Activated naive CD4-positive, alpha-beta T cell treated with anti-CD3 and anti-CD28 coated beads, Interleukin-2, amount 50 U/mL, for 72 hours (primary cell): Measurements from ENCODE around the gene CACNA1B. TPM values are rescaled to one million over a fixed set of nuclear protein-coding genes. Genes with fewer than 3 reads are reported as not detected.

Experiments used
- ATAC-seq, 2 donors: fragments of 150-1000 bp; cut with Tn5 transposase; 2 replicates each; pipeline ENCODE4 v1.10.0; 2021; ENCODE audit warnings: mild to moderate bottlenecking in 2 of 2, moderate library complexity in 2 of 2
- DNase-seq, 2 donors: peaks; one replicate each; pipeline ENCODE4 v3.0.0; 2021 to 2022; ENCODE audit warnings: low spot score in 2 of 2
- H3K27ac Mint-ChIP-seq, 2 donors: one replicate each; pipeline ENCODE4 v1.8.0; 2022; ENCODE audit warnings: mild to moderate bottlenecking in 2 of 2, mixed read lengths in 2 of 2
- H3K36me3 Mint-ChIP-seq, 2 donors: one replicate each; pipeline ENCODE4 v1.8.0; 2022; ENCODE audit warnings: mixed read lengths in 2 of 2
- H3K9me3 Mint-ChIP-seq, 2 donors: one replicate each; pipeline ENCODE4 v1.8.0; 2022; ENCODE audit warnings: mixed read lengths in 2 of 2
- total RNA-seq, 2 donors: library from RNA; stranded (reverse); gene quantifications; one replicate each; pipeline ENCODE4 v1.2.3, GENCODE V29; 2022

CACNA1B gene
- total RNA-seq, 2 donors from 2014 or later = 0.04 to 0.07 TPM

DNA sequence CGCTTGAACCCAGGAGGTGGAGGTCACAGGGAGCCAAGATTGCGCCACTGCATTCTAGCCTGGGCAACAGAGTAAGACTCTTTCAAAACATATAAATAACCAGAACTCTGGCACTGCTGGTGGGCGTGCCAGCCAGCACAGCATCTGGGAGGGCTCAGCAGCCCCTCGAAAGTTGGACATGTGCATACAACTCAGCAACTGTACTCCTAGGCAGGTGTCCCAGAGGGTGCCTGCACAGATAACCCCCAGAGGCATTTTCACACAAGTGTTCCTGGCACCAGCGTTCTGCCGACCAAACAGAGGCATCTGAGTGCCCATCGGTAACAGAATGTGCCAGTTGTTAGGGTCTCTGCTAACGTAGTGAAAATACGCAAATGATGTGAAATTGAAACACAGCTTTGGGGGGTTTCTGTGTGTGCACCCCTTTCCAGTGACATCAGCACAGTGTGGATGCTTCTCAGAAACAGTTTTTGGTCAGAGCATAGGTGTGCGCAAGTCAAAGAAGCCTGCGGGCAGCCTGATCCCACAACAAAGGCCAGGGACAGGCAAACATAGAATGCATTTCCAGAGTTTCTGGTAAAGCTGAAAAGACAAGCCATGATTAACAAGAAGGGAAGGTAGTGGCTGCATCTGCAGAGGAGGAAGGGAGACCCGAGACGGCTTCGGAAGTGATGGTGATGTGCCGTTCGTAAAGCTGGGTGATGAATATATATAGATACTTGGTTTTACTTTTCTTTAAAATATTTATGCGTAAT is 190.2 kb downstream of the CACNA1B start:
- H3K27ac Mint-ChIP-seq = no peak overlapping the region
- DNase-seq (peak in 1 of 2 donors; percentile 38), ATAC-seq (no peak)
- no peaks in the 10 kb centered on the region for H3K9me3 Mint-ChIP-seq
- H3K36me3 Mint-ChIP-seq = no peaks in the 10 kb centered on the region

GRCh38 chr9:138068601-138069035 is 191.0 kb downstream of the CACNA1B start:
- ATAC-seq (no peak), DNase-seq (peak in 1 of 2 donors; percentile 50)
- Mint-ChIP-seq H3K36me3 (no peaks in the 10 kb centered on the region), H3K9me3 (no peaks in the 10 kb centered on the region), H3K27ac (no peak overlapping the region)

- H3K36me3 Mint-ChIP-seq = no peaks in the 10 kb centered on the region
- peak overlapping the region in 1 of 2 donors; percentile 44 for H3K27ac Mint-ChIP-seq
- peak in 1 of 2 donors; percentile 35 for DNase-seq
- no peaks in the 10 kb centered on the region for H3K9me3 Mint-ChIP-seq
- ATAC-seq = no peak
Measured at GRCh38 chr9:138069731-138070456, 192.3 kb downstream of the CACNA1B start.

GRCh38 chr9:138070815-138071214 is 193.2 kb downstream of the CACNA1B start:
- no peaks in the 10 kb centered on the region for H3K9me3 Mint-ChIP-seq
- DNase-seq = no peak
- no peaks in the 10 kb centered on the region for H3K36me3 Mint-ChIP-seq
- no peak overlapping the region for H3K27ac Mint-ChIP-seq
- no peak for ATAC-seq

DNA sequence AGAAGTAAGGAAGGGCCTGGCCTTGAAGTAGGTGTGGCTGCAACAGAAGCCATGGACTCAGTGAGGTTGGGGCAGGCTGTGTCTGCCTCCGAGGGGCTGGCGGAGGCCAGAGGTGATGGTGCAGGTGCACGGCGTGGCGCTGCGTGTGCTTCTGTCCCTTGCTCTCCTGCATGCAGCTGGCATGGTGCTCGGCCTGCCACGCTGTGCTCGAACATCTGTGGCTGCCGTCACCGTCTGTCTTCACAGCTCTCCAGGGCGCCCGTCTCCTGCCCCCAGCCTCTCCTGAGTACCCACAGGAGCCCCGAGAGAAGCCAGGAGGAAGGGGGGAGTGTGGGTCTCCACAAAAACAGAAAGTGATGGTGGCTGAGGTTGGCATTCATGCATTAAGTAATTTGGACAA is 193.7 kb downstream of the CACNA1B start:
- no peaks in the 10 kb centered on the region for H3K9me3 Mint-ChIP-seq
- H3K36me3 Mint-ChIP-seq = no peaks in the 10 kb centered on the region
- DNase-seq = no peak
- H3K27ac Mint-ChIP-seq = no peak overlapping the region
- ATAC-seq = no peak

DNA sequence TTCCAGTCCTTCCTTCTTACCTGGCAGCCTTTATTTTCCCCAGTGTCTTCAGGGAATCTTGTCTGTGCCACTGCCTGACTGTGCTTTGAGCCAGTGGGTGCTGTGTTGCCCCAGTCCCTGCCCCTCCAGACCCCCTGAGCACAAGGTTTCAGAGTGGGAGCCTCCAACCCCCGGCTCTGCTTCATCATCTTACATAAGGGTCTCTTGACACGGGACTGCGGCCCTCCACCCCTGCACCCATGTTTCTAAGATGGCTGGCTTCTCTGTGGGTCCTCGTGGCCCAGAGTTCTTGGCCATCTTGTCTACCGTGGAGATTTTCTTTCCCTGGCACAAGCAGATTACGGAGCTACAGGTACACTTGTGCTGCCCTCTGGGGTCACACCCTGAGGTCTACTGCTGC is 194.1 kb downstream of the CACNA1B start:
- Mint-ChIP-seq H3K9me3 (no peaks in the 10 kb centered on the region), H3K27ac (no peak overlapping the region), H3K36me3 (no peaks in the 10 kb centered on the region)
- DNase-seq = no peak
- ATAC-seq = no peak

DNA sequence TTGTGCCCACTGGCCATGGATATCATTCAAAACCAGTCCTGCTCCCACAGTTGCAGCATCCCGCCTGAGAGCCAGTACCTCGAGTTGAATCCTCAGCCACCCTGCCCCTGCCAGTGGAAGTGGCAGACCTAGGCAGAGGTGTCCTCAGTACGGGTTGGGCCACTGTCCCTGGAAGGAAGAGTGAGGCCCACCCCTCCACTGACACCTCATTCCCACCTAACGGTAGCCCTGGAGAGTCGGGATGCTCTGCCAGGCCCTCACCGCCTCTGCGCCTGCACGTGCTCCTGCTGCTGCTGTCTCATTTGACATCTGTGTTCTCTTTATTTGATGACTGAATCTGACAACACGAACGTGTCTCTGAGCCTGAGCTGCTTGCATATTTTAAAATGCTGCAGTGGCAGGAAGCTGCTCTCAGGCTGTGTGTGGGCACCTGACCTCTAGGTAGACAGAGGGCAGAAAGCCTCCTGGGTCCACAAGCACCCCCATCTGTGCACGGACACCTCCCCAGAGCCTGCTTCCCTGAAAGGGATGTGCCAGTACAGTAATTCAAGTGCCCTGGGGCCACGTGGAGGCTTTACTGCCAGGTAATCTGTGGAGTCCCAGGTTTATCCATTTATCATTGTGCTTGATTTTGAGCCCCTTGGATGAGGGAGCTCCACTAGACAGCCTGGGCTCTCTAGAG is 194.7 kb downstream of the CACNA1B start:
- Mint-ChIP-seq H3K9me3 (no peaks in the 10 kb centered on the region), H3K27ac (peak overlapping the region in 1 of 2 donors; percentile 60), H3K36me3 (no peaks in the 10 kb centered on the region)
- DNase-seq (no peak), ATAC-seq (no peak)

DNA sequence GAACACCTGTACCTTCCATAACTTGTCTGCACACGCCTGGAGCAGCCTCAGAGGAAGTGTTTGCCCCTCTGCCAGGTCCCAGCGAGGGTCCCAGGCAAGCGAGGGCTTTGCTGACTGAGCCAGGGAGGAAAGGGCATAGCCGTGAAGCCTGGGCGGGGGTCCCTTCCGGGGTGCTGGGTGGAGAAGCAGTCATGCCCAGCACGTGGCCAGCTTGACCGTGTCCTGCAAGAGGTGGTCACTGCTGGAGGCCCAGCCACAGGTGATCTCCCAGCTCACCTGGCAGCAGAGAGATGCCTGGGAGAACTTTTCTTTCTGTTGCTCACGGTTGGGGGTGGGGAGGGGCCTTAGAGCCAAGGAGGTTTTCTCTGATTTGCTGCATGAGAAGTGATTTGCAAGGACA is 195.3 kb downstream of the CACNA1B start:
- Mint-ChIP-seq H3K9me3 (no peaks in the 10 kb centered on the region), H3K36me3 (no peaks in the 10 kb centered on the region), H3K27ac (no peak overlapping the region)
- ATAC-seq = no peak
- peak in 1 of 2 donors; percentile 44 for DNase-seq

- ATAC-seq = no peak
- H3K27ac Mint-ChIP-seq = no peak overlapping the region
- peak in 1 of 2 donors; percentile 31 for DNase-seq
- H3K9me3 Mint-ChIP-seq = no peaks in the 10 kb centered on the region
- no peaks in the 10 kb centered on the region for H3K36me3 Mint-ChIP-seq
Measured at GRCh38 chr9:138073408-138073807, 195.8 kb downstream of the CACNA1B start.

DNA sequence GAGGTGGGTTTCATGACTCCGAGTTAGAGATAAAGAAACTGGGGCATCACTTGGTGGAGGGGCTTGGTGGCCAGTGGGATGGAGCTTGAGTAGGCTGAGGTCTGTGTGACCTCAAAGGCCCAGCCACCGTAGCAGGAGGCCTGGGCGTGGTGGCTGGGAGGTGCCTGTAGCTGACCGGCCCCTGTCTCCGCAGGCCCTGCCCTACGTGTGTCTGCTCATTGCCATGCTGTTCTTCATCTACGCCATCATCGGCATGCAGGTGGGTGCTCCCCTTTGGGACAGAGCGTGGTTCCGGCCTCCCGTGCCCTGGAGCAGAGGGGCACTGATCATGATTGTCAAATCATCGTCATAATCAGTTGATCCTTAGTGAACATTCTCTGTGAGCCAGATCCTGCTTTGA is 196.2 kb downstream of the CACNA1B start:
- no peak overlapping the region for H3K27ac Mint-ChIP-seq
- no peaks in the 10 kb centered on the region for H3K9me3 Mint-ChIP-seq
- no peak for DNase-seq
- no peaks in the 10 kb centered on the region for H3K36me3 Mint-ChIP-seq
- no peak for ATAC-seq

DNA sequence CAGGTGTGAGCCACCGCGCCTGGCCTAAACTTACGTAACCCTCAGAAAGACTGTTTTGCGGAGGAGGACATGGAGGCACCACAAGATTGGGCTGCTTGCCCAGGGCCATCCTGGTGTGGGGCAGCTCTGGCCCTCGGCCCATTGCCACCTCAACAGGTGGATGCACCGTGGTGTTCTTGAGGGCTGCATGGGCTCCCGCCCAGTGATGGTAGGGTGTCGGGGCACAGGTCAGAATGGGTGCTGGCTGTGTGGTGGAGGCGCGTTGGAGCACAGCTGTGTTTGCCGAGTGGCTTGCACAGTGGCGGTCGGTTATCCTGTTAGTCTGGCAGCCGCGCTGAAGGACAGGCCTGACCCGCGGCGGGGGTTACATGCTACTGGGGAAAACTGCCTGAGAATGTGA is 196.9 kb downstream of the CACNA1B start:
- DNase-seq (peak in 1 of 2 donors; percentile 40), ATAC-seq (no peak)
- H3K9me3 Mint-ChIP-seq = no peaks in the 10 kb centered on the region
- H3K36me3 Mint-ChIP-seq = no peaks in the 10 kb centered on the region
- H3K27ac Mint-ChIP-seq = no peak overlapping the region

GRCh38 chr9:138075496-138075895 is 197.9 kb downstream of the CACNA1B start:
- Mint-ChIP-seq H3K9me3 (no peaks in the 10 kb centered on the region), H3K27ac (no peak overlapping the region), H3K36me3 (no peaks in the 10 kb centered on the region)
- DNase-seq (no peak), ATAC-seq (no peak)

- ATAC-seq = no peak
- no peaks in the 10 kb centered on the region for H3K36me3 Mint-ChIP-seq
- DNase-seq = no peak
- H3K9me3 Mint-ChIP-seq = no peaks in the 10 kb centered on the region
- H3K27ac Mint-ChIP-seq = peak overlapping the region in 1 of 2 donors; percentile 12
Measured at GRCh38 chr9:138075961-138076649, 198.5 kb downstream of the CACNA1B start.

DNA sequence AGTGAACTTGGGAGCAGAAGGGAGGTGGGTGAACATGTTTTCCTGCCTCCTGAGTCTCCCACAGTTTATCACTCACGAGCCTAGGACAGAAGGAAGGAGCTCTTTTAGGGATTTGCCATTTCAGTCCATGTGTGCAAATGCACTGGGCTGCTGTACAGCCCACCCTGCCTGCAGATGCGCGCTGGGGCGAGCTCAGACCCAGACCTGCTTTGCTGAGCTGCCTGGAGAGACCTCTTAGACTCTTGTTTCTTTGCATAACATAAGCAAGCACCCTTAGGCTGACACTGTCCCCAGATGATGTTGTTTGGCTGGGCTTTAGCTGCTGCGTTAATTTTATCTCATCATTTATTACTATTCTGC is 199.0 kb downstream of the CACNA1B start:
- H3K9me3 Mint-ChIP-seq = no peaks in the 10 kb centered on the region
- ATAC-seq (no peak), DNase-seq (no peak)
- H3K27ac Mint-ChIP-seq = no peak overlapping the region
- no peaks in the 10 kb centered on the region for H3K36me3 Mint-ChIP-seq

DNA sequence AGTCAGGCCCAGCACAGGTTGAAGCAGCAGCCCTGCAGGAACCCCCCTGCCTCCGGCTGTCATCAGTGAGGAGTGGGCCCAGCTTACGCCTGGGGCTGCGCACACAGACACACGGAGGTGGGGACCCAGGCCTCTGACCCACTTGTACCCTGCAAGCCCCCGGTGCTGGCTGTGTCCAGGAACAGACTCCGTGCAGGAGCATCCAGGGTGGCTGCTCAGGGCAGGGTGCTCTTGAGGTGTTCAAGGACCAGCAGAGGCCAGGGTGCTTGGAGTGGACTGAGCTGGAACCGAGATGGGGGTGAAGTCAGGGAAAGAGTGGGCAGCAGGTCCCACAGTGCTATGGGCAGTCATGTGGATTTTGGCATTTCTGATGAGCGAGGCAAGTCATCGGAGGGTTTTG is 199.5 kb downstream of the CACNA1B start:
- DNase-seq = peak in 1 of 2 donors; percentile 26
- no peak for ATAC-seq
- no peaks in the 10 kb centered on the region for H3K36me3 Mint-ChIP-seq
- H3K9me3 Mint-ChIP-seq = no peaks in the 10 kb centered on the region
- no peak overlapping the region for H3K27ac Mint-ChIP-seq

- H3K36me3 Mint-ChIP-seq = no peaks in the 10 kb centered on the region
- H3K27ac Mint-ChIP-seq = no peak overlapping the region
- DNase-seq (peak in 1 of 2 donors; percentile 23), ATAC-seq (no peak)
- no peaks in the 10 kb centered on the region for H3K9me3 Mint-ChIP-seq
Measured at GRCh38 chr9:138077898-138078540, 200.4 kb downstream of the CACNA1B start.
